ENCODE data around the gene PPP1R36.
"Not testable (repeated sequence)": the region's sequence is repeated elsewhere in the genome, so short reads cannot be mapped to it uniquely, and the experiment has no call there.

PPP1R36 gene

DNA sequence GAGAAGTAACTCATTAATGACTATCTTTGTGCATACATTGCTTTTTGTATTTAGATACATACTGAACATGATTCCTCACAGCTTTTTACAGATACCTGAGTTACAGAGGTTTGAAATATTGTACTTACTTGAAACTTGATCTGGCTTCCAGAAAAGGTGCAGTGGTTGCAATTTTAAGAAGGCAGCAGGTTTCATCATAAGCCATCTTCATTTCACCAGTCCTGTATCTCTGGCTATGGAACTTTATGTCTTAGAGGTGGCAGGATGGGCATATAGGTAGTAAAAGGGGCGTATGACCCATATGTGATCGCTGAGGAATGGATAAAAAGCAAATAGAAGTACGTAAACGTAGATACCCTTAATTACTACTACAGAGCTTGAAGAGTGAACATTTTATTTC is 31.5 kb upstream of the PPP1R36 start:
- DNase-seq = no peak

DNA sequence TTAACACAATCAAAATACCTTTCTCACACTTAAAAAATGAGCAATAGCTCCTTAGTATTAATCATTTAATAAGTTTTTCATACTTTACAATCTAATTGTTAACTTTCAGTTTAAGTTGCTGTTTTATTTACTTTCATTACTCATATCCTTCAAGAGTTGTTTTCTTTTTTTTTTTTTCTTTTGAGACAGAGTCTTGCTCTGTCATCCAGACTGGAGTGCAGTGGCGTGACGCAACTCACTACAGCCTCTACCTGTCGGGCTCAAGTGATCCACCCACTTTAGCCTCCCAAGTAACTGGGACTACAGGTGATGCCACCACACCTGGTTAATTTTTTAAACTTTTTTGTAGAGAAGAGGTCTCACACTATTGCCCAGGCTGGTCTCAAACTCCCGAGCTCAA is 29.1 kb upstream of the PPP1R36 start:
- no peak for DNase-seq

DNA sequence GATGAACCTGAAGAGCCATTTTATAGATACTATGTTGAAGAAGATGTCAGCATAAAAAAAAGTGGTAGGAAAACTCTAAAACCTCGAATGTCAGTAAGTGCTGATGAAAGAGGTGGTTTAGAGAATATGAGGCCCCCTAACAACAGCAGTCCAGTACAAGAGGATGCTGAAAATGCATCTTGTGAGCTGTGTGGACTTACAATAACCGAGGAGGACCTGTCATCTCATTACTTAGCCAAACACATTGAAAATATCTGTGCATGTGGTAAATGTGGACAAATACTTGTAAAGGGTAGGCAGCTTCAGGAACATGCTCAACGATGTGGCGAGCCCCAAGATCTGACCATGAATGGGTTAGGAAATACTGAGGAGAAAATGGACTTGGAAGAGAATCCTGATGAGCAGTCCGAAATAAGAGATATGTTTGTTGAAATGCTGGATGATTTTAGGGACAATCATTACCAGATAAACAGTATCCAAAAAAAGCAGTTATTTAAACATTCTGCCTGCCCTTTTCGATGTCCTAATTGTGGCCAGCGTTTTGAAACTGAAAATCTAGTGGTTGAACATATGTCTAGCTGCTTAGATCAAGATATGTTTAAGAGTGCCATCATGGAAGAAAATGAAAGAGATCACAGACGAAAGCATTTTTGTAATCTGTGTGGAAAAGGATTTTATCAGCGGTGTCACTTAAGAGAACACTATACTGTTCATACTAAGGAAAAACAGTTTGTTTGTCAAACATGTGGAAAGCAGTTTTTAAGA is 27.0 kb upstream of the PPP1R36 start:
- no peak for DNase-seq

DNA sequence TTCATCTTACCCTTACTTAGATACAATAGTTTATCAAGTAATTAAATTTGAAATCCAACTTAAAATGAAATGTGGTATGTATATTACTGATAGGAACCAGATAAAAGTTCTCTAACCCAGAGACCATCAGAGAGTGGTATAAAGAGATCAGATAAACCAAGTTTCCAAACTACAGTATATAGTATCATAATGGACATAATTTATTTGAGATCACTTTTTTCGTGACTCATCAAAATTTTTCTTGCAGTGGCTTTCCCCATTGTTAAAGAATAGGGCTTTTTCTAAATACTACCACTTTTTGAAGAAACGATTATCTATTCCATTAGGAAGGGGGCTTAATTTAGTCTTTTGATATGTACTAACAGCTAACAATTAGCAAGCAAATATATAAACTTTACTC is 24.4 kb upstream of the PPP1R36 start:
- DNase-seq = no peak

DNA sequence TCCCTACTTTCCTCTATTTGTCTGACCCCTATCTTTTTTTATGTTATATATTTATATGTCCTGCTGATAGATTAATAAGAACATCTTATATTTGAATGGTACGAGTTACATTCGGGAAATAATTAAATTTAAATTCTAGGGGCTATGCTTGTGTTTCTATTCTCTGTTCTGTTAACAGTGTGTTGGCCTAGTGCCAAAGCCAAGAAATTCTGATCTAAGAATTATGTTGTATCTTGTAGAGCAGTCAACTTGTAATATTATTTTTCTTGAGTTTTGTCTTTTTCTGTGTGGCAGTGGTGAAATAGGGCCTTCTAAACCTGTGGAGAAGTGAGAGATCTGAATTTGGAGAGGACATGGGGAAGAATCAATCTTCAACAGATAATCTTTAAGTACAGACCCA is 18.2 kb upstream of the PPP1R36 start:
- DNase-seq = no peak

DNA sequence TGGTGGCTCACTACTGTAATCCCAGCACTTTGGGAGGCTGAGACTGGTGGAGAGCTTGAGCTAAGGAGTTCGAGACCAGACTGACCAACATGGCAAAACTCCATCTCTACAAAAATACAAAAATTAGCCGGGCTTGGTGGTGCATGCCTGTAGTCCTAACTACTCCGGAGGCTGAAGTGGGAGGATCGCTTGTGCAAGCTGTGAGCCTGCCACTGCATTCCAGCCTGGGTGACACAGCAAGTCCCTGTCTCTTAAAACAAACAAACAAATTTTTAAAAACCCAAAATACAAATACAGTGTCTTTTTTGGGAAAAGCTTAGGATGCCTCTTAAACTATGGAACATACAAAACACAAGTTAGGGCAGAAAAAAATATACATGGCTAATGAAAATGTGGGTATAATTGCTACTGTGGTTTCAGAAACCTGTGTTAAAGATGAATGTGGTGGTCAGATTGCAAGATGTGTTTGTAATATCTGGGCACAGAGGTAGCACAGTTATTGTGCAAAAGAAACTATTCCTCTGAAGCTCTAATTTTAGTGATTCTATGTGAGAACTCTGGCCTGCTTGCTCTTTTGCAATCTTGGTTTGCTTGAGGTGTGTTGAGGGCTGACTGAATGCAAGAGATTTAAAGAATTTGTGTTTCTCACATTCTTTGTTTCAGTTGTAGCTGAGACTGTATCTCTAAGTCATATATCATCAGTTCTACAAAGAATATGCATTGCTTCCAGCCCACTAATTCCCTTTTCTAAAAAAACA is 13.1 kb upstream of the PPP1R36 start:
- DNase-seq = peak; percentile 78

DNA sequence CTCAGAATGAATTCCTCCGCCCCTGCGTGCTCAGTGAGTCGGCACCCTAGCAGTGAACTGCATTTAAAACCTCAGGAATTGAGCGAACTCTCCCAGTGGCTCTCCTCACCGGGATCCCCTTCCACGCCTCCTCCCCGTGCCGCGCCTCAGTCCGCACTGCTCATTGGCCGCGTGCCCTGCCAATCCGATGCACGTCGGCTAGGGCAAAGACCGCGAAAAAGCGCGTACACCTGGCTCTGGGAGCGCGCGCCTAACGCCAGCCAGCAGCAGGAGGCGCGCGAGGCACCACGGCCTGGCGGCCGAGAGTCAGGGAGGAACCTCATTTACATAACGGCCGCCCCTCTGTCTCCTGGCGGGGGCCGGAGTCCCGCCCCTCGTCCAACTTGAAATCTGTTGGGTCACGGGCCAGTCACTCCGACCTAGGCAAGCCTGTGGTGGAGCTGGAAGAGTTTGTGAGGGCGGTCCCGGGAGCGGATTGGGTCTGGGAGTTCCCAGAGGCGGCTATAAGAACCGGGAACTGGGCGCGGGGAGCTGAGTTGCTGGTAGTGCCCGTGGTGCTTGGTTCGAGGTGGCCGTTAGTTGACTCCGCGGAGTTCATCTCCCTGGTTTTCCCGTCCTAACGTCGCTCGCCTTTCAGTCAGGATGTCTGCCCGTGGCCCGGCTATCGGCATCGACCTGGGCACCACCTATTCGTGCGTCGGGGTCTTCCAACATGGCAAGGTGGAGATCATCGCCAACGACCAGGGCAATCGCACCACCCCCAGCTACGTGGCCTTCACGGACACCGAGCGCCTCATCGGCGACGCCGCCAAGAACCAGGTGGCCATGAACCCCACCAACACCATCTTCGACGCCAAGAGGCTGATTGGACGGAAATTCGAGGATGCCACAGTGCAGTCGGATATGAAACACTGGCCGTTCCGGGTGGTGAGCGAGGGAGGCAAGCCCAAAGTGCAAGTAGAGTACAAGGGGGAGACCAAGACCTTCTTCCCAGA is 9.3 kb upstream of the PPP1R36 start, which contains the start of gene HSPA2:
Gene HSPA2, plus strand, starts transcription at position 534 of the 995 bp plus-strand sequence. Its CDS starts 109 bp downstream, at position 643.
- DNase-seq = peak; percentile 100

DNA sequence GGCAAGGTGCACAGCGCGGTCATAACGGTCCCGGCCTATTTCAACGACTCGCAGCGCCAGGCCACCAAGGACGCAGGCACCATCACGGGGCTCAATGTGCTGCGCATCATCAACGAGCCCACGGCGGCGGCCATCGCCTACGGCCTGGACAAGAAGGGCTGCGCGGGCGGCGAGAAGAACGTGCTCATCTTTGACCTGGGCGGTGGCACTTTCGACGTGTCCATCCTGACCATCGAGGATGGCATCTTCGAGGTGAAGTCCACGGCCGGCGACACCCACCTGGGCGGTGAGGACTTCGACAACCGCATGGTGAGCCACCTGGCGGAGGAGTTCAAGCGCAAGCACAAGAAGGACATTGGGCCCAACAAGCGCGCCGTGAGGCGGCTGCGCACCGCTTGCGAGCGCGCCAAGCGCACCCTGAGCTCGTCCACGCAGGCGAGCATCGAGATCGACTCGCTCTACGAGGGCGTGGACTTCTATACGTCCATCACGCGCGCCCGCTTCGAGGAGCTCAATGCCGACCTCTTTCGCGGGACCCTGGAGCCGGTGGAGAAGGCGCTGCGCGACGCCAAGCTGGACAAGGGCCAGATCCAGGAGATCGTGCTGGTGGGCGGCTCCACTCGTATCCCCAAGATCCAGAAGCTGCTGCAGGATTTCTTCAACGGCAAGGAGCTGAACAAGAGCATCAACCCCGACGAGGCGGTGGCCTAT is 8.3 kb upstream of the PPP1R36 start:
- peak; percentile 57 for DNase-seq

DNA sequence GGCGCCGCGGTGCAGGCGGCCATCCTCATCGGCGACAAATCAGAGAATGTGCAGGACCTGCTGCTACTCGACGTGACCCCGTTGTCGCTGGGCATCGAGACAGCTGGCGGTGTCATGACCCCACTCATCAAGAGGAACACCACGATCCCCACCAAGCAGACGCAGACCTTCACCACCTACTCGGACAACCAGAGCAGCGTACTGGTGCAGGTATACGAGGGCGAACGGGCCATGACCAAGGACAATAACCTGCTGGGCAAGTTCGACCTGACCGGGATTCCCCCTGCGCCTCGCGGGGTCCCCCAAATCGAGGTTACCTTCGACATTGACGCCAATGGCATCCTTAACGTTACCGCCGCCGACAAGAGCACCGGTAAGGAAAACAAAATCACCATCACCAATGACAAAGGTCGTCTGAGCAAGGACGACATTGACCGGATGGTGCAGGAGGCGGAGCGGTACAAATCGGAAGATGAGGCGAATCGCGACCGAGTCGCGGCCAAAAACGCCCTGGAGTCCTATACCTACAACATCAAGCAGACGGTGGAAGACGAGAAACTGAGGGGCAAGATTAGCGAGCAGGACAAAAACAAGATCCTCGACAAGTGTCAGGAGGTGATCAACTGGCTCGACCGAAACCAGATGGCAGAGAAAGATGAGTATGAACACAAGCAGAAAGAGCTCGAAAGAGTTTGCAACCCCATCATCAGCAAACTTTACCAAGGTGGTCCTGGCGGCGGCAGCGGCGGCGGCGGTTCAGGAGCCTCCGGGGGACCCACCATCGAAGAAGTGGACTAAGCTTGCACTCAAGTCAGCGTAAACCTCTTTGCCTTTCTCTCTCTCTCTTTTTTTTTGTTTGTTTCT is 7.6 kb upstream of the PPP1R36 start:
- no peak for DNase-seq

DNA sequence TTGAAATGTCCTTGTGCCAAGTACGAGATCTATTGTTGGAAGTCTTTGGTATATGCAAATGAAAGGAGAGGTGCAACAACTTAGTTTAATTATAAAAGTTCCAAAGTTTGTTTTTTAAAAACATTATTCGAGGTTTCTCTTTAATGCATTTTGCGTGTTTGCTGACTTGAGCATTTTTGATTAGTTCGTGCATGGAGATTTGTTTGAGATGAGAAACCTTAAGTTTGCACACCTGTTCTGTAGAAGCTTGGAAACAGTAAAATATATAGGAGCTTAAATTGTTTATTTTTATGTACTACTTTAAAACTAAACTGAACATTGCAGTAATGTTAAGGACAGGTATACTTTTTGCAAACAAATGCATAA is 6.9 kb upstream of the PPP1R36 start:
- no peak for DNase-seq

DNA sequence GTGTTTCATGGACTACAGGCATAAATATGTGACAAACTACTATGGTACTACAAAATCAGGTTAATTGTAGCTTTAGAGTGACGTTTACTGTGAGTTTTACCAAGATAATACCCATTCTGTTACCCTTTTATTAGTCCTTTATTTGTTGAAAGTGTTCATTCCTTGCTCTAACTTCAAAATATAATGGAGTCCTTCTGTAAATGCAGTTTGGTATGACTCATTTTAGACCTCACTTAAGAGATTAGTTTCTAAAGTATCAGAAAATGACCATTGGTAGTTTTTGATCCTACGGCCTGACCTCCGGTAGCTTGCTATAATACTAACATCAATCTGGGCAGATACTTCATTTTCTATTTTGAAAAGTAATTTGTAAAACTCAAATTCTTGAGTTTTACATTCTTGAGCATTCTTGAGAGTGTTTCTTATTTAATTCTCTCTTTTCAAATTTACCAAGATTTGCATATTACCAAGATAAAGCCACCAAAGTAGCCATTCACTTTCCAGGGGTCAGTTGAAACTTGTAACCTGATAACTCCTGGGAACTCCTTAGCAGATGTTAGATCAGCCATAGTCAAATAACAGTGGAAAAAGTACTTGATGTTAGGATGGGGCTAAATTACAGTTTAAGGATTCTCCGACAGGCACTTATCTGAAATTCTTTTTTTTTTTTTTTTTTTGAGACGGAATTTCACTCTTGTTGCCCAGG is 5.0 kb upstream of the PPP1R36 start:
- no peak for DNase-seq

DNA sequence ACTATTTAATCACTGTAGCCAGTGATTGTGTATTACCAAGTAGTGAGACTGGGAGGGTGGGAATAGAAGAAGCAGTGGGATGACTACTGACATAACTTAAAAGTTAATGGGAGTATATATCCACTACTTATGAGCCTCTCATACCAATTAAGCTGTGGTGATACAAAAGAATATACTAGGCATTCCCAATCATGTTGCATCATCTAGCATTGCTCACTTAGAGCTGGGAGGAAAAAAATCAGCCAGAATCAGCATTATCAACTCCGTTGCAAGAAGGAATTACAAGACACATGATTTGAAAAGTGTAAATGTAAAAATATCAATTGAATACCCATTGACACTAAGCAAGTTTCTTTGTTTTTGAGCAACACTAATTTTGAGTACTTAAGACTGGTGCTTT is 745 bp upstream of the PPP1R36 start:
- DNase-seq = no peak

DNA sequence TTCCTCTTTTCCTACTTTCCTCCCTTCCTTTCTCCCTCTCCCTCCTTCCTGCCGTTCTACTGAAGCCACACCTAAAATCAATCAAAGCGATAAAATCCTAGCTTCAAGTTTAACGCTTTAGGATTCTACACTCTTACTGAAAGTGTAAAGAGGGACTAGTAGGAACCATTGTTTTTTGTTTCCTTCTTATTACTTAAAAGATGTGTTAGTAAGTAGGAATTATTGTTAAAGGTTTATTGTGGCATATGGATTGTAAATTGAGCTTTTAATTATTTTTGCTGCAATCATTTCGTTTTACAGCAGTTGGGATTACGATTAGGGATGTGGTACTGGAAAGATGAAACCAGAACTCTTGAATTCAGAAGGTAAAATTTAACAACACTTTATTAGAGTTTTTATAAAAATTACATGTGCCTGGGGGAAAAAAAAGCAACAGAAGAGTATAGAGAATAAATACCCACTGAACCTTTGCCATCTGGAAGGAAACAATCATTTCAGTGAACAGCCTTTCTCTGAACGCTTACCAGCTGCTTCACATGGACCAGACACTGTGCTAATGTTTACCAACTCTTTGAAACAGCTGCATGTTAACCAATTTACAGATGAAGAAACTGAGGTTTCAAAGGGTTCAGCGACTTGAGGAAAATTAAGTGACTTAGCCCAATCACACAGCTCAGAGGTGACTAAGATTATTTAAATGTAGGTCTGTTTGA is 1.0 kb downstream of the PPP1R36 start:
- DNase-seq = no peak

DNA sequence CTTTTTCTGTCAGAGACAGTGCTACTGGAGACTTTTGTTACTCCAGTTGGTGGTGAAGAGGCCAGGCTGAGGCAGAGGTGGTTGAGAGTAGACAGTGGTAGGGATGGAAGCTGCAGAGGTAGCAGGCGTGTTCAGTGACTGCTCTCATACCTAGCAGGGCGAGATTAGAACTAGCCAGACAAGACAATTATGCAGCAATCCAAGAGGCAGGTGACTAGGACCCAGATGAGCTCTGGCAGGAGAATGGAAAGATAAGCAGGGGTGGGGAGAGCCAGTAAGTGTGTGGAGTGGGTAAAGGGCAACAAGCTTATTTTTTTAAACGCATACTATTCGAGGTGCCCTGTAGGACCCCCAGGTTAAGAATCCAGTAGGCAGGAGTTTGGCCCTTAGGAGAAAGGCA is 4.8 kb downstream of the PPP1R36 start:
- no peak for DNase-seq

DNA sequence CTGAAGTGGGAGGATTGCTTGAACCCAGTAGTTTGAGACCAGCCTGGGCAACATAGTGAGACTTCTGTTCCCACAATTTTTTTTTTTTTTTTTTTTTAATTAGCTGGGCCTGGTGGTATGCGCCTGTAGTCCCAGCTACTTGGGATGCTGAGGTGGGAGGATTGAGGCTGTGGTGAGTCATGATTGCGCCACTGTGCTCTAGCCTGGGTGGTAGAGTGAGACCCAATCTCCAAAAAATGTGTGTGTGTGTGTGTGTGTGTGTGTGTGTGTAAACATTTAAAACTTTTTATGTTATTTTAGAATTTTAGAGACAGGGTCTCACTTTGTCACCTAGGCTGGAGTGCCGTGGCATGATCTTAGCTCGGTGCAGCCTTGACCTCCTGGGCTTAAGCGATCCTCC is 6.8 kb downstream of the PPP1R36 start:
- peak; percentile 88 for DNase-seq

DNA sequence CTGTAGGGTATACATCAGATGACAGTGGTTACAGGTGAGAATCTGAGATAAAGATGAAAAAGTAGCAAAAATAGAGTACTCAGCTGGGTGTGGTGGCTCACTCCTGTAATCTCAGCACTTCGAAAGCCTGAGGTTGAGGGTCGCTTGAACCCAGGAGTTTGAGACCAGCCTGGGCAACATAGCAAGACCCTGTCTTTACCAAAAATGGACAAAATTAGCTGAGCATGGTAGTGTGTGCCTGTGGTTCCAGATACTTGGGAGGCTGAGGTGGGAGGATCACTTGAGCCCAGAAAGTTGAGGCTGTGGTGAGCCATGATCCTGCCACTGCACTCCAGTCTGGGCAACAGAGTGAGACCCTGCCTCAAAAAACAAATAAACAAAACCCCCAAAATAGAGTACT is 8.5 kb downstream of the PPP1R36 start:
- DNase-seq = not testable (repeated sequence)

DNA sequence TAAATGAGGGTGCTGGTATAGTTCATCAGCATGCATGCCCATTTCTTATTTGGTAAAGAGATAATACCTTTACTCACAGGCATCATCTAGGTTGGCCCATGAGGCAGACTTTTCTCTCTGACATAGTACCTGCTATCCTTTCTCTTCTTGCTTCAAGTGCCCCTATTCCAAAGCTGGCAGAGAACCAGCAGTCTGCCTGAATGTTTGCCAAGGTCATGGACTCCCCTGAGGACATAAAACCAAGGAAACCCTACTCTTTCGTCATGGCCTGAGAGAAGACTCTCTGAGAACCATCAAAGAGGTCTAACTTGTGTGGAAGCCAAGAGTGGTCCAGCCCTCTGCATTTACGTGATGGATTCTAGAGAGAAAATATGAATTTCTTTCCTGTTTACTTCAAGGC is 11.9 kb downstream of the PPP1R36 start:
- DNase-seq = no peak

DNA sequence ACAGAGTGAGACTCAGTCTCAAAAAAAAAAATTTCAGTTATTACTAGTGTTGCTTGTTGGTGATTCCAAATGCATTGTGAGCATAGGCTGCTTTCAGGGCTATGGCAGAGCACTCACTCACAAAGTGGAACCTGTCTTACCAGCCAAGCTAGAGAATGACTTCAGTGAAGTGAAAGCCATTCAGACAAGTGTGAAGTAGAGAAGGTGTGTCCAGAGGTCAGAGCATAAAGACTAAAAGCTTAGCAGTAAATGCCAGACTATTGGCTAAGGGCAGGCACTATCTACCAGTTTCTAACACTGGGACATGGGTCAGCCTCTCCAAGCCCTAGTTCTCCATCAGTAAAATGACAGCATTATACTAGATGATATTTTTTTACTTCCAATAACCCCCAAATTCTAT is 12.7 kb downstream of the PPP1R36 start:
- DNase-seq = no peak

DNA sequence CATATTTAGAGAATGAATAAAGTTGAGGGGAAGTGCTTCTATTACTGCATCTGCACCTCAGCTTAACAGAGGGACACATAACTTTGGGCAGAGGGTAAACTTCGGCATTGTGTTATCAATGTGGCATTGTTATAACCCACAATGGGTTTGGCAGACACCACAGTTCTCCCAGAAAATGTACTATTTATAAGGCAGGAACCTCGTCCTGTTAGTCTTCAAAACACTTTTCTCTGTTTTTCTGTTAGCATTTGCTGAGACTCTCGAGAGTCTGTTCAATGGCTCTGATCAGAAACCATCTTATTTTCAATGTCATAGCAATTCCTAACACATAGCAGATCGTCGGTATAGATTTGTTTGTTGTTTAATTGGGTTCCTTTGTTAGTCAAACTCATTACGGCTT is 13.9 kb downstream of the PPP1R36 start:
- no peak for DNase-seq

DNA sequence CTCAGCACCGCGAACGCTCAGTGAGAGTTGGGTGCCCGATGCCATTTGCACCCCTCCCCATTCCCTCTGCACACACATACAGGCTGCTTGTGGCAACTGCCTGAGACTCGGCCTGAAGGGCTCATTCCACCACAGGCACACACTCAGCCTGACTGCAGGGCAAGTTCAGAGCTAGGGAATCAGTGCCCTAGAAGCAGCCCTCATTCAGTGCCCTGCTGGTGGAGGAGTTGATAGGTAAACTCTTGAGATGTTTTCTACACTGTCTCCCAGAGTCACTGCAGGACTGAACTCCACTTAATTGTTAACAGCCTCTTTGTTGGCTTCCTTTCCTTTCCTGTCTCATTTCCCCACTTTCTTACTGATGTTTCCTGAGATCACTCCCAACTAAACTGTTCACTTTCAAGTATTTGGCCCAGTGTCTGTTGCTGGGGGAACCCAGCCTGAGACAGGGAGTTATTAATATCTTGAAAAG is 16.9 kb downstream of the PPP1R36 start:
- DNase-seq = peak; percentile 8
